ENCODE data around the gene HELZ. TPM values are rescaled to one million over a fixed set of nuclear protein-coding genes. Genes with fewer than 3 reads are reported as not detected.
"Not testable (repeated sequence)": the region's sequence is repeated elsewhere in the genome, so short reads cannot be mapped to it uniquely, and the experiment has no call there.

The HELZ gene
- total RNA-seq, 2 donors from 2014 or later, result 52.3 to 53.5 TPM

DNA sequence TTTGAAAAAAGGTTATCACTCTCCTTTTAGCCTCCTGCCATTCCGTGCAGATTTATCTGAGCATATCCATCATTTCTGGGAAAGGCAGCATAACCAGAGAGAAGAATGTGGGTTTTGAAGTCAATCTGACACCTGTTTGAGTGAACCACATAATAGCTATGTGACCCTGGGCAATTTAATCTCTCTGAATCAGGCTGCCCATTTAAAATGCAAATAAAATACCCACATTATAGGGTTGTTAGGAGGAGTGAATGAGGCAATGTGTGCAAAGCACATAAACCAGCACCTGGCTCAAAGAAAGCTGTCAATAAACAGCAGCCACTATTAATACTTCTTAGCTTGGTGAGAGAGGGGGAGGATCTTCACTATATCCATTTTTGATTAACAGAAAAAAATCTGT lies 112.6 kb downstream of the HELZ start:
- no peak for DNase-seq (ENCODE audit: low spot score)
- intact Hi-C loops (cut with DNase I), result no loop called here

DNA sequence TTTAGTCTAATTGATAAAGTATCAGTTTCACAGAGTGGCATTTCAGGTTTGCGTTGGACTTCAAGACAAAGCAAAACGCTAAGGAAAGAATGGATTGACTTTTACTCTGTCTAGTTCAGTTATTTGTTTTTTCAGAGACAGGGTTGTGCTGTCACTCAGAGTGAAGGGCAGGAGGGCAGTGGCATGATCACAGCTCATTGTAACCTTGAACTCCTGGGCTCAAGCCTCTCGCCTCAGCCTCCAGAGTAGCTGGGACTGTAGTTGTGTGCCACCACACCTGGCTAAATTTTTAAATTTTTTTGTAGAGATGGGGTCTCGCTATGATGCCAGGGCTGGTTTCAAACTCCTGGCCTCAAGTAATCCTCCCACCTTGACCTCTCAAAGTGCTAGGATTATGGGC lies 114.2 kb downstream of the HELZ start:
- intact Hi-C loops (cut with DNase I), result no loop called here
- DNase-seq (ENCODE audit: low spot score), result no peak

- intact Hi-C loops (cut with DNase I), result no loop called here
- DNase-seq (ENCODE audit: low spot score), result no peak
Observed at GRCh38 chr17:67129283-67129682, 115.7 kb downstream of the HELZ start.

- intact Hi-C loops (cut with DNase I), result no loop called here
- DNase-seq (ENCODE audit: low spot score), result no peak
Observed at GRCh38 chr17:67128700-67129099, 116.3 kb downstream of the HELZ start.

- no peak for DNase-seq (ENCODE audit: low spot score)
Observed at GRCh38 chr17:67127925-67128324, 117.1 kb downstream of the HELZ start.

GRCh38 chr17:67126983-67127382 lies 118.0 kb downstream of the HELZ start:
- DNase-seq (ENCODE audit: low spot score), result no peak

More at GRCh38 chr17:67127925-67128324, 117.1 kb downstream of the HELZ start:
- intact Hi-C loops (cut with DNase I), result no loop called here

DNA sequence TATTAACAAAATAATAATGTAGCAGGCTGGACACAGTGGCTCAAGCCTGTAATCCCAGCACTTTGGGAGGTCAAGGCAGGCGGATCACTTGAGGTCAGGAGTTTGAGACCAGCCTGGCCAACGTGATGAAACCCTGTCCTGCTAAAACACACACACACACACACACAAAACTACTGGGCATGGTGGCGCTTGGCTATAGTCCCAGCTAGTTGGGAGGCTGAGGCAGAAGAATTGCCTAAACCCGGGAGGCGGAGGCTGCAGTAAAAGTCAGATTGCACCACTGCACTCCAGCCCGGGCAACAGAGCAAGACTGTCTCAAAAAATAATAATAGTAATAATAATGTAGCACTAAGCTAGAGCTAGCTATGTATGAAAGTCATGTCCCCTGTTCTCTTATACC lies 118.5 kb downstream of the HELZ start:
- intact Hi-C loops (cut with DNase I); DNase-seq (ENCODE audit: low spot score): not testable (repeated sequence)

More at GRCh38 chr17:67126983-67127382, 118.0 kb downstream of the HELZ start:
- intact Hi-C loops (cut with DNase I), result no loop called here

DNA sequence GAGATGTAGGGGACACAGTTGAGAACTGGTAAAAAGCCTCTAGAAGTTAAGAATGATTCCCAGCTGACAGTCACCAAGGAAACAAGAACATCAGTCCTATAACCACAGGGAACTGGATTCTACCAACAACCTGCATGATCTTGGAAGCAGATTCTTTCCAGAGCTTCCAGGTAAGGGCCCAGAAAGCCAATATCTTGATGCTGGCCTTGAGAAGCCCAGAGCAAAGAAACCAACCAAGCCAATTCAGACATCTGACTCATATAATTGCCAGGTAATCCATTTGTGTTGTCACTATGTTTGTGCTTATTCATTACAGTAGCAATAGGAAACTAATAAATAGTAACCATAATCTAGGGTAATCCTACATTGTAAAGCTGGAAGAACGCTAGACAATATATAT lies 119.1 kb downstream of the HELZ start:
- intact Hi-C loops (cut with DNase I), result no loop called here
- DNase-seq (ENCODE audit: low spot score), result no peak

DNA sequence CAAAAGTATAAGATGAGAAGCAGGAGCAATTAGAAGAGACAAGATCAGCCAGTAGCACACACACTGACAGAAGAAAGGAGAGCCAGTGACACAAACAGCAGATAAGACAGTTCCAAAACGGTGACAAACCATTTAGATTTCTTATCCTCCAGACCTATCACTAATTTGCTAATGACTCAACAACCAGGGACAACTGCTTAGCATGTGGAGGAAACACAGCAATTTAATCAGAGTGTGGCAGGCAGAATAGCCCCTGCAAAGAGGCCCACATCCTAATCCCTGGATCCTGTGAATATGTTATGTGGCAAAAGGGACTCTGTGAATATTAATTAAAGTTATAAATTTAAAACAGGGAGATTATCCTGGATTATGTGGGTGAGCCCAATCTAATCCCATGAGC lies 119.6 kb downstream of the HELZ start:
- DNase-seq (ENCODE audit: low spot score), result no peak
- intact Hi-C loops (cut with DNase I), result no loop called here

GRCh38 chr17:67124450-67125148 lies 120.4 kb downstream of the HELZ start:
- intact Hi-C loops (cut with DNase I), result no loop called here
- no peak for DNase-seq (ENCODE audit: low spot score)

GRCh38 chr17:67123699-67124098 lies 121.3 kb downstream of the HELZ start:
- no peak for DNase-seq (ENCODE audit: low spot score)
- intact Hi-C loops (cut with DNase I), result no loop called here

DNA sequence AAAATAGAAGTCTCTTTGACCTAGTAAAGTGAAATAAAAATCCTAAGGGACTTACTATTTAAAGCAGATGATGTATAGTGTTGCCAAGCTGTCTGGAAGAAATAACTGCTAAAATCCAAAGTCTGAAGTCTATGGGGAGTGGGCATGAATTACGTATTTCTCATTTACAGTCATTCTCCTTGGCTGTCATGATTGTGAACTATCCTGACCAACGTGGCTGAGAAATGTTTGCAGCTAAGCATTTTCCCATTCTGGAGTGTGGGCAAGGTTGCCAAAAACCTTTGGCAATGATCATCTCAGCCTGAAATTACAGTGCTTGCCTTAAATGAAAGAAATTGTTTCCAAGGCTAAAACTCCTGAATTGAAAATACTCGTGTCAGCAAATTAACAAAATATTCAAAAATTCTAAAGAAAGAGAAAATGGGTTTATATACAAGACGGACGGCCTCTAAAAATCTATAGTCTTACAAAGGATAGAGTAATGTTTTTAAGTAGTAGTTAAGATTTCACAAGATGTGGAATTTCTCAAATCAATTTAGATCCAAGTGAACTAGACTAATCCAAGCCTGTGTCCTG lies 123.6 kb downstream of the HELZ start:
- intact Hi-C loops (cut with DNase I), result no loop called here
- no peak for DNase-seq (ENCODE audit: low spot score)

- intact Hi-C loops (cut with DNase I), result loop anchor here in 1 of 2 donors (5.0 kb wide), 1 partner anchor 512 kb away; no protein-coding TSS in a partner anchor
- no peak for DNase-seq (ENCODE audit: low spot score)
Observed at GRCh38 chr17:67119102-67119501, 125.9 kb downstream of the HELZ start.

DNA sequence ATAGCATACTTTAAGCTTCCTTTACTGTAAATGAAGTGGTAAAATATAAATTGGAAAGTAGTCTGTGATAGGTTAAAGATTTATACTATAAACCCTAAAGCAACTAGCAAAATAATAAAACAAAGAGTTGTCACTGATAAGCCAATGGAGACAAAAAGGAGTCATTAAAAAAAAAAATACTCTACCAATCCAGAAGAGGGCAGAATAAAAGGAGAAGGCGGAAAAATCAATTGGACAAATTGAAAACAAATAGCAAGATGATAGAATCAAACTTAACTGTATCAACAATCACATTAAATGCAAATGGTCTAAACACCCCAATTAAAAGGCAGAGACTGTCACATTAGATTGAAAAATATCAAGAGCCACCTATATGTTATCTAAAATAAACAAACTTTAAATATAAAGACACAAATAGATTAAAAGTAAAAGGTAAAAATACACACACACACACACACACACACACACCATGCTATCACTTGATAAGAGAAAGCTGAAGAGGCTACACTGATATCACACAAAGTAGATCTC lies 128.9 kb downstream of the HELZ start:
- intact Hi-C loops (cut with DNase I), result loop anchor here in 1 of 2 donors (5.0 kb wide), 1 partner anchor 509 kb away; no protein-coding TSS in a partner anchor
- no peak for DNase-seq (ENCODE audit: low spot score)

- DNase-seq (ENCODE audit: low spot score), result no peak
- intact Hi-C loops (cut with DNase I), result loop anchor here in 1 of 2 donors (5.0 kb wide), 1 partner anchor 508 kb away; no protein-coding TSS in a partner anchor
Observed at GRCh38 chr17:67115401-67115800, 129.6 kb downstream of the HELZ start.

GRCh38 chr17:67113486-67113885 lies 131.5 kb downstream of the HELZ start:
- intact Hi-C loops (cut with DNase I), result no loop called here
- DNase-seq (ENCODE audit: low spot score), result no peak

DNA sequence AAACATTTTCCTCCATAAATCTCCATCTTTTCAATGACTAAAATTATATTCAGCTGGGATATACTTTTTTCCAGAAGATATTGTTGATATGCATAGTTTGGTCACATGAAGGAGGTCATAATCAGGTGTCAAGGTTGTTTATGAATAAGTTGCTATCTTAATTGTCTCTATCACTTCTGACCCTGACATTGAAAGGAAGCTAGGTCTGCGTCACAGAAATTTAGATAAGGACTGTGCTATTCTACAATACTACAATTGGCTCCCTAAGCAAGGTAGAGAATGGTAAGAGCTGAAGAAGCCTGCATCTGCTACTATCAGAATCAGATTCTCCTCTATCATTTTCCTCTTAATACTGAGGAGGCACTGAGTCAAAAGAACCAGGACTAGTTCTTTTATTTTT lies 133.2 kb downstream of the HELZ start:
- no peak for DNase-seq (ENCODE audit: low spot score)
- intact Hi-C loops (cut with DNase I), result no loop called here

- DNase-seq (ENCODE audit: low spot score), result no peak
- intact Hi-C loops (cut with DNase I), result no loop called here
Observed at GRCh38 chr17:67111327-67111726, 133.7 kb downstream of the HELZ start.

GRCh38 chr17:67110619-67111018 lies 134.4 kb downstream of the HELZ start:
- DNase-seq (ENCODE audit: low spot score), result no peak
- intact Hi-C loops (cut with DNase I), result no loop called here

- no peak for DNase-seq (ENCODE audit: low spot score)
- intact Hi-C loops (cut with DNase I), result no loop called here
Observed at GRCh38 chr17:67109111-67109510, 135.9 kb downstream of the HELZ start.

Data from posterior vena cava (tissue), 2 donors.